Measurements from ENCODE around the gene RXFP2. TPM values are rescaled to one million over a fixed set of nuclear protein-coding genes. Genes with fewer than 3 reads are reported as not detected.

Gene RXFP2
- total and polyA plus RNA-seq, 2 donors (not counting 3 experiments of a cell fraction or from before 2014, with no cell fraction given) = not detected

- H2AFZ ChIP-seq (ENCODE audit: low read depth, low read length) = no peak overlapping the region
- no peaks in the 10 kb centered on the region for H3K36me3 ChIP-seq (ENCODE audit: control insufficient read depth in 2 of 2, extremely low read depth in 1 of 2, insufficient read depth in 2 of 2, low read length in 2 of 2)
- H3K9ac ChIP-seq (replicated peaks; ENCODE audit: extremely low read depth, insufficient read depth, low read length) = no peak overlapping the region
- DNase-seq (ENCODE audit: low read depth, low spot score) = no peak
- no peak overlapping the region for H3K27ac ChIP-seq (ENCODE audit: insufficient read depth, low read depth, low read length)
- no peak overlapping the region for H3K4me2 ChIP-seq (ENCODE audit: insufficient read depth, low read length)
- TF ChIP-seq POLR2AphosphoS5 (IDR thresholded peaks at IDR 0.05; ENCODE audit: insufficient read depth, low read depth, low read length) (no peak), POLR2A (IDR thresholded peaks at IDR 0.05; ENCODE audit: low read depth, low read length) (no peak), JUN (IDR thresholded peaks at IDR 0.05; ENCODE audit: borderline replicate concordance, insufficient read depth, insufficient read length, low read depth) (no peak), EZH2 (IDR thresholded peaks at IDR 0.05; ENCODE audit: borderline replicate concordance, low read depth, low read length, severe bottlenecking) (no peak), MYC (IDR thresholded peaks at IDR 0.05; ENCODE audit: low read depth, low read length) (no peak), GATA2 (IDR thresholded peaks at IDR 0.05; ENCODE audit: insufficient read depth, insufficient read length, low read depth, low read length) (no peak), FOS (IDR thresholded peaks at IDR 0.05; ENCODE audit: borderline replicate concordance, insufficient read depth, low read length) (no peak)
- TF ChIP-seq, protein P1, sequence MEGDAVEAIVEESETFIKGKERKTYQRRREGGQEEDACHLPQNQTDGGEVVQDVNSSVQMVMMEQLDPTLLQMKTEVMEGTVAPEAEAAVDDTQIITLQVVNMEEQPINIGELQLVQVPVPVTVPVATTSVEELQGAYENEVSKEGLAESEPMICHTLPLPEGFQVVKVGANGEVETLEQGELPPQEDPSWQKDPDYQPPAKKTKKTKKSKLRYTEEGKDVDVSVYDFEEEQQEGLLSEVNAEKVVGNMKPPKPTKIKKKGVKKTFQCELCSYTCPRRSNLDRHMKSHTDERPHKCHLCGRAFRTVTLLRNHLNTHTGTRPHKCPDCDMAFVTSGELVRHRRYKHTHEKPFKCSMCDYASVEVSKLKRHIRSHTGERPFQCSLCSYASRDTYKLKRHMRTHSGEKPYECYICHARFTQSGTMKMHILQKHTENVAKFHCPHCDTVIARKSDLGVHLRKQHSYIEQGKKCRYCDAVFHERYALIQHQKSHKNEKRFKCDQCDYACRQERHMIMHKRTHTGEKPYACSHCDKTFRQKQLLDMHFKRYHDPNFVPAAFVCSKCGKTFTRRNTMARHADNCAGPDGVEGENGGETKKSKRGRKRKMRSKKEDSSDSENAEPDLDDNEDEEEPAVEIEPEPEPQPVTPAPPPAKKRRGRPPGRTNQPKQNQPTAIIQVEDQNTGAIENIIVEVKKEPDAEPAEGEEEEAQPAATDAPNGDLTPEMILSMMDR (IDR thresholded peaks at IDR 0.05; ENCODE audit: extremely low read depth in 1 of 2, insufficient read depth in 1 of 2, low read depth in 1 of 2, low read length in 2 of 2) = no peak
- TF ChIP-seq, protein P2, sequence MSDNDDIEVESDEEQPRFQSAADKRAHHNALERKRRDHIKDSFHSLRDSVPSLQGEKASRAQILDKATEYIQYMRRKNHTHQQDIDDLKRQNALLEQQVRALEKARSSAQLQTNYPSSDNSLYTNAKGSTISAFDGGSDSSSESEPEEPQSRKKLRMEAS (IDR thresholded peaks at IDR 0.05; ENCODE audit: insufficient read depth, insufficient read length) = no peak
- CTCF ChIA-PET = no interaction called here
- H3K79me2 ChIP-seq (ENCODE audit: control insufficient read depth, insufficient read depth, low read length) = no peaks in the 10 kb centered on the region
- H3K9me1 ChIP-seq (replicated peaks; ENCODE audit: control insufficient read depth, extremely low read depth, insufficient read depth, low read length) = no peaks in the 10 kb centered on the region
- dilution Hi-C loops (cut with MboI; ENCODE audit: extremely low pct_ligation_motif_present, low sequenced_read_pairs) = no loop called here
- no peaks in the 10 kb centered on the region for H4K20me1 ChIP-seq (replicated peaks; ENCODE audit: control insufficient read depth, extremely low read depth, insufficient read depth, low read length)
- no peaks in the 10 kb centered on the region for H3K4me1 ChIP-seq (ENCODE audit: control insufficient read depth, extremely low read depth, insufficient read depth, low read length)
- no peak for FAIRE-seq
- H3K27me3 ChIP-seq (ENCODE audit: control insufficient read depth in 2 of 2, insufficient read depth in 2 of 2, low read length in 2 of 2) = peaks cover 11 to 13% of the 10 kb centered on the region in 2 experiments
- no peaks in the 10 kb centered on the region for H3K9me3 ChIP-seq (replicated peaks; ENCODE audit: control insufficient read depth, insufficient read depth, low read length)
- BruUV-seq (replicated peaks) = no TSS peak
- intact Hi-C loops (cut with micrococcal nuclease) = loop anchor here (2.0 kb wide), 1 partner anchor 379 kb away; no protein-coding TSS in a partner anchor
- POLR2A ChIA-PET = no interaction called here
- no peak overlapping the region for H3K4me3 ChIP-seq (replicated peaks in 1 of 3; ENCODE audit: insufficient read depth in 1 of 3, low read depth in 1 of 3, low read length in 3 of 3)
These were observed 64.0 kb downstream of the RXFP2 start for GRCh38 chr13:31803311-31803710.

Measured in endothelial cell of umbilical vein (primary cell).